Tibial nerve (tissue), 3 donors: ENCODE measurements around the gene MLX.

Source experiments
- CTCF ChIP-seq, 5 experiments: fragments of 200-600 bp in 3 of 5; fragments of 450-650 bp in 2 of 5; sonication (generic) in 3 of 5; IDR thresholded peaks; one replicate each; pipeline ENCODE4 v1.5.1; 2016 to 2019; ENCODE audit warnings: antibody characterized with exemption in 5 of 5, mild to moderate bottlenecking in 3 of 5, moderate library complexity in 2 of 5
- POLR2A ChIP-seq, 2 donors: fragments of 450-650 bp; IDR thresholded peaks; one replicate each; pipeline ENCODE4 v1.6.1; 2017; ENCODE audit warnings: antibody characterized with exemption in 2 of 2, mild to moderate bottlenecking in 2 of 2, moderate library complexity in 2 of 2

- TF ChIP-seq POLR2A (IDR thresholded peaks at IDR 0.05) (no peak), CTCF (IDR thresholded peaks at IDR 0.05) (no peak)
Measured at GRCh38 chr17:42560246-42560645, 6.7 kb upstream of the MLX start.
